Measurements from ENCODE around the gene PUDP. TPM values are rescaled to one million over a fixed set of nuclear protein-coding genes. Genes with fewer than 3 reads are reported as not detected.

Gene PUDP
- total and polyA plus RNA-seq, 8 donors: 3.3 to 20.2 (median 8.7) TPM

DNA sequence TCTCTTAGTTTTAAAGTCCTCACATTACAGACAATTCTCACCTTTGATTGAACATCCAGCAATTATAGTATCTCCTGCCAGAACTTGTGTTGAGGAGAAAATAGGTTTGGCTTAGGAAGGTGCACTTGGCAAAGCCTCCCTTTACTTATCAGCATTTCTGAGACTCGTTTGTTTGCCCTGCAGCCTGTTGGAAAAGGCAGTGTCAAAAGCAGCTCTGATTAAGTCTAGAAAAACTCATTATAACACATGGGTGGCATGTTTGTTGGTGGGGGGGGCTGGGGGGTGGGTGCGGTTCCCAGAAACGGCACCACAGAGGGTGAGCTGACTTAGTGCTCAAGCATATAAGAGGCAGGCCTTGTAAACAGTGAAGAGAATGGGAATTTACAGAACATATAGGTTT lies 21.7 kb upstream of the PUDP start:
- H3K27ac ChIP-seq: no peak overlapping the region
- TF ChIP-seq, protein P1, sequence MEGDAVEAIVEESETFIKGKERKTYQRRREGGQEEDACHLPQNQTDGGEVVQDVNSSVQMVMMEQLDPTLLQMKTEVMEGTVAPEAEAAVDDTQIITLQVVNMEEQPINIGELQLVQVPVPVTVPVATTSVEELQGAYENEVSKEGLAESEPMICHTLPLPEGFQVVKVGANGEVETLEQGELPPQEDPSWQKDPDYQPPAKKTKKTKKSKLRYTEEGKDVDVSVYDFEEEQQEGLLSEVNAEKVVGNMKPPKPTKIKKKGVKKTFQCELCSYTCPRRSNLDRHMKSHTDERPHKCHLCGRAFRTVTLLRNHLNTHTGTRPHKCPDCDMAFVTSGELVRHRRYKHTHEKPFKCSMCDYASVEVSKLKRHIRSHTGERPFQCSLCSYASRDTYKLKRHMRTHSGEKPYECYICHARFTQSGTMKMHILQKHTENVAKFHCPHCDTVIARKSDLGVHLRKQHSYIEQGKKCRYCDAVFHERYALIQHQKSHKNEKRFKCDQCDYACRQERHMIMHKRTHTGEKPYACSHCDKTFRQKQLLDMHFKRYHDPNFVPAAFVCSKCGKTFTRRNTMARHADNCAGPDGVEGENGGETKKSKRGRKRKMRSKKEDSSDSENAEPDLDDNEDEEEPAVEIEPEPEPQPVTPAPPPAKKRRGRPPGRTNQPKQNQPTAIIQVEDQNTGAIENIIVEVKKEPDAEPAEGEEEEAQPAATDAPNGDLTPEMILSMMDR (IDR thresholded peaks at IDR 0.05): no peak
- H3K4me1 ChIP-seq: peaks cover 0 to 7% (median 7%) of the 10 kb centered on the region in 3 donors
- no peak overlapping the region for H3K4me3 ChIP-seq
- FAIRE-seq (no peak), ATAC-seq (peak in 3 of 4 donors; percentile 77 to 95 (median 79)), DNase-seq (peak in 3 of 6 donors; percentile 12 to 50 (median 17))
- H3K27me3 ChIP-seq: no peaks in the 10 kb centered on the region
- intact Hi-C loops (cut with DNase I): no loop called here
- no peaks in the 10 kb centered on the region for H3K36me3 ChIP-seq
- WGBS, 2 donors: 12% methylated on average over 3 of the region's 3 CpGs
- H3K9me3 ChIP-seq: no peaks in the 10 kb centered on the region

DNA sequence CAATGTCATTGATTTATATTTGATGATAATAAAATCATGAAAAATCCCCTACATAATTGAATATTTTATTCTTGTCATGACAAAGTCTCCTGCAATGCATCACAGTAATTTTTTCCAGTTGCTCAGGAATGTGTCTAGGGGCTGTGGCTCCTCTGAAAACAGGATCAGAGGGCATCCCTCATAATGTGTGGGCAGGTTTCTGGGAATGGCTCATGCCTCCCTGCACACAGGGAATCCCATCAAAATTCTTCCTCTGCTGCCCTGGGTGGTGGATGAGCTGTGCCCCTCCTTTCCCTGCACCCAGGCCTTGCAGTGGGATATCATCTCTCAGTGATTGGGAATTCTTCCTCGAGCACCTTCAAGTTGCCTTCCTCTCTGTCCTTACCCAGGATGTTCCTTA lies 20.4 kb upstream of the PUDP start:
- Histone ChIP-seq H3K4me3 (no peak overlapping the region), H3K27me3 (no peaks in the 10 kb centered on the region), H3K4me1 (peaks cover 0 to 7% (median 7%) of the 10 kb centered on the region in 3 donors), H3K27ac (no peak overlapping the region), H3K36me3 (no peaks in the 10 kb centered on the region), H3K9me3 (no peaks in the 10 kb centered on the region)
- DNase-seq: no peak
- no peak for ATAC-seq
- TF ChIP-seq, protein P1 (IDR thresholded peaks at IDR 0.05): no peak
- intact Hi-C loops (cut with DNase I): no loop called here
- 95 to 100% methylated on average over 1 of the region's 1 CpG for WGBS, 2 donors
- FAIRE-seq: no peak

DNA sequence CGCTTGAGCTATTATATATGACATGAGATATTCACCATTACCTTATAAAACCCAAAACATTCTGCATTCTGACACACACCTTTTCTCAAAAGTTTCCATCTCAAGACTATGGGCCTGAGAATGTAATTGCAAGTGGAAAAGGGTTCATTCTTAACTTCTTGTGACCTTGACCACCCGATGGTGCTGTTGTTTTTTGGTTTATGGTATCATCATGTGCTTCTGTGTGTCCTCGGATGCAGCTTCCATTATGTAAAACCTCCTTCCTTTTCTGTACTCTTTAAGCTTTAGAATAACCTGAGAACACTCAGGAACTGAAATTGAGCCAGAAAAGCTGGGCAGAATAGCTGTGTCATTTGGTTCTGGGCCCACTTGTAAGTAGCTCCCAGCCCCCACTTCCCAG lies 16.2 kb upstream of the PUDP start:
- no peaks in the 10 kb centered on the region for H3K4me1 ChIP-seq
- H3K36me3 ChIP-seq: no peaks in the 10 kb centered on the region
- intact Hi-C loops (cut with DNase I): no loop called here
- no peaks in the 10 kb centered on the region for H3K27me3 ChIP-seq
- WGBS, 2 donors: 72 to 77% methylated on average over 3 of the region's 3 CpGs
- FAIRE-seq (no peak), DNase-seq (no peak), ATAC-seq (no peak)
- no peak overlapping the region for H3K4me3 ChIP-seq
- H3K27ac ChIP-seq: no peak overlapping the region
- TF ChIP-seq, protein P1 (IDR thresholded peaks at IDR 0.05): no peak
- H3K9me3 ChIP-seq: no peaks in the 10 kb centered on the region

DNA sequence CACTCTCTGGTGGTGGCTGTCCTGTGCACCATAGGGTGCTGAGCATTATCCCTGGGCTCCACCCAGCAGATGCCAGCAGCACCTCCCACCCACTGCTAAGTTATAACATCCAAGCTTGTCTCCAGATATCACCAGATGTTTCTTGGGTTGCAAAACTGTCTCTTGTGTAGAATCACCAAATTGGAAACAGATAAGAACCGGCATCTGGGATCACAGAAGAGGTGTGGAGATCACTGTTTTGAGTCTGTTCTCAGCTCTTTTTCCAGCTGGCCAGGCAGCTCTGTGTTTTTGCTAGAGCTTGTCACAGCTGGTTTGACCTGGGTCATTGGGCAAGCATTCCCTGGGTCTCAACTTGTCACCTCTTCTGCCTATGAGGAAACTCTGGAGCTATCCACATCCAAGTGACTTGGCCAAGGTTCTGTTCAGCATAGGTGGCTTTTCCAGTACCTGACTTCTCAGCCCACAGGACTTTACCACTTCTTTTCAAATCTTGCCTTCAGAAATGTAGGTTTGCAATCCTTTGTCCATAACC lies 15.3 kb upstream of the PUDP start:
- 76 to 77% methylated on average over 1 of the region's 1 CpG for WGBS, 2 donors
- intact Hi-C loops (cut with DNase I): no loop called here
- FAIRE-seq (no peak), ATAC-seq (no peak), DNase-seq (no peak)
- no peaks in the 10 kb centered on the region for H3K4me1 ChIP-seq
- H3K27ac ChIP-seq: no peak overlapping the region
- H3K36me3 ChIP-seq: no peaks in the 10 kb centered on the region
- TF ChIP-seq, protein P1 (IDR thresholded peaks at IDR 0.05): no peak
- no peak overlapping the region for H3K4me3 ChIP-seq
- H3K27me3 ChIP-seq: no peaks in the 10 kb centered on the region
- H3K9me3 ChIP-seq: no peaks in the 10 kb centered on the region

DNA sequence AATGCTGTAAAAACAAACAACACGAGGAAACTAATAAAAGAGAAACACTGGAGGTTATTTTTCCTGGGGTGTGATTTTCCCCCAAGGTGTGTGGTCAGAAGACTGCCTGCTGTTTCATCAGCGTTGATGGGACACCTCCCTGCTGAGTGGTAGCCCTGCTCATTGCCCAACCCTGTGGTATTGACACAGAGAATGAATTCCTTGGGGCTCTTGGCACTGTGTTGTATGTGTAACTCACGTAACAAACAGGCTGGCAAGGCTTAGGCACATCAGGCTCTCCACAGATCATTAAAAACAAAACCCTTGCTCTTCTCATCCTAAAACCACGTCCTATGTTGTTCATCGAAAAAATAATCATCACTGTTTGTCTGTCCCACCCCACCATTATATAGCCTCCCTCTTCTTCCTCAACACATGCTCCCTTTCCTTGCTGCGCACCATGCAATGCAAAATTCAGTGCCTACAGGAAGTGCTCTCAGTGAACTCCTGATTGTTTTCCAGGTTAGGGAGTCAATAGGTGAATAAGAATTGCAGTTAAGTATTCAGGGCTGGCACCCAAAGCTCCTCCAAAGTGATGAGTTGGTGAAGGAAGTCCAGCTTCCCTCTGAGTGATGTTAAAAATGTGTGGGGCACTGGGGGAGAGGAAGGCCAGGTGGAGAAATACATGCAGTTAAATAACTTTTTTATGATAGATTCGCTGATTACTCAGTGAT lies 11.4 kb upstream of the PUDP start:
- intact Hi-C loops (cut with DNase I): no loop called here
- ATAC-seq (peak in 2 of 4 donors; percentile 52 to 74), FAIRE-seq (no peak), DNase-seq (no peak)
- no peaks in the 10 kb centered on the region for H3K36me3 ChIP-seq
- no peak overlapping the region for H3K27ac ChIP-seq
- H3K4me1 ChIP-seq: no peaks in the 10 kb centered on the region
- no peaks in the 10 kb centered on the region for H3K27me3 ChIP-seq
- TF ChIP-seq, protein P1 (IDR thresholded peaks at IDR 0.05): no peak
- no peaks in the 10 kb centered on the region for H3K9me3 ChIP-seq
- 78 to 83% methylated on average over 7 of the region's 7 CpGs for WGBS, 2 donors
- no peak overlapping the region for H3K4me3 ChIP-seq

All from pancreas (tissue), 10 donors.